Naive thymus-derived CD4-positive, alpha-beta T cell (primary cell): Measurements from ENCODE around the gene ZNF541. TPM values are rescaled to one million over a fixed set of nuclear protein-coding genes. Genes with fewer than 3 reads are reported as not detected.
A peak's percentile ranks its signal among the peaks of the same experiment; 100 is the strongest.
"Not testable (repeated sequence)": the region's sequence is repeated elsewhere in the genome, so short reads cannot be mapped to it uniquely, and the experiment has no call there.

Source experiments
- ATAC-seq: fragments of 150-1000 bp; cut with Tn5 transposase; 2 replicates; pipeline ENCODE4 v1.10.0; 2021; ENCODE audit warnings: mild to moderate bottlenecking, moderate library complexity
- CTCF ChIA-PET: fragments of 350-600 bp; sonication (Branson Sonifier 250); formaldehyde crosslinking; loops from one replicate; lab custom pipeline; 2021; ENCODE audit warnings: antibody characterized with exemption; lab: Charles Lee
- POLR2A ChIA-PET: fragments of 350-600 bp; sonication (Branson Sonifier 250); formaldehyde crosslinking; loops from one replicate; lab custom pipeline; 2021; ENCODE audit warnings: antibody characterized with exemption, inconsistent platforms; lab: Charles Lee
- DNase-seq, 9 donors: peaks; one replicate each; pipeline versions ENCODE4 v3.0.0 to v3.0.0-alpha.2; 2020 to 2022; ENCODE audit warnings: mixed read lengths in 1 of 9
- H3K27ac ChIP-seq: one replicate; pipeline ENCODE4 v1.7.0; 2013; ENCODE audit warnings: mild to moderate bottlenecking, low read depth, low read length, moderate library complexity
- H3K27me3 ChIP-seq, 2 donors: one replicate each; pipeline ENCODE4 v1.7.0; 2013; ENCODE audit warnings: low read length in 2 of 2, mild to moderate bottlenecking in 2 of 2, moderate library complexity in 2 of 2; ENCODE audit not compliant: control insufficient read depth in 2 of 2, insufficient read depth in 2 of 2
- H3K36me3 ChIP-seq, 3 experiments: 1 replicate in 2 of 3; 2 replicates in 1 of 3; pipeline ENCODE4 v1.7.0; 2013; ENCODE audit warnings: low read length in 3 of 3, mild to moderate bottlenecking in 3 of 3, moderate library complexity in 1 of 3; ENCODE audit not compliant: insufficient read depth in 3 of 3, control insufficient read depth in 2 of 3
- H3K4me1 ChIP-seq, 2 donors: one replicate each; pipeline ENCODE4 v1.7.0; 2013; ENCODE audit warnings: low read length in 2 of 2, mild to moderate bottlenecking in 2 of 2, moderate library complexity in 1 of 2; ENCODE audit not compliant: control insufficient read depth in 2 of 2, insufficient read depth in 2 of 2
- H3K4me3 ChIP-seq: 2 replicates; pipeline ENCODE4 v1.7.0; 2013; ENCODE audit warnings: mild to moderate bottlenecking, low read length
- H3K9me3 ChIP-seq, 3 experiments: 1 replicate in 2 of 3; 2 replicates in 1 of 3; pipeline ENCODE4 v1.7.0; 2013; ENCODE audit warnings: low read length in 3 of 3; ENCODE audit not compliant: control insufficient read depth in 2 of 3
- H3K27ac Mint-ChIP-seq, 9 donors: one replicate each; pipeline ENCODE4 v1.8.0; 2020 to 2022; ENCODE audit warnings: mixed read lengths in 9 of 9, mild to moderate bottlenecking in 8 of 9, moderate library complexity in 5 of 9, inconsistent platforms in 2 of 9
- H3K27me3 Mint-ChIP-seq, 5 donors: one replicate each; pipeline ENCODE4 v1.8.0; 2021 to 2022; ENCODE audit warnings: mixed read lengths in 5 of 5, mild to moderate bottlenecking in 1 of 5
- H3K36me3 Mint-ChIP-seq, 5 donors: one replicate each; pipeline ENCODE4 v1.8.0; 2020 to 2022; ENCODE audit warnings: mixed read lengths in 5 of 5, mild to moderate bottlenecking in 3 of 5, inconsistent platforms in 1 of 5
- H3K4me1 Mint-ChIP-seq, 7 donors: one replicate each; pipeline ENCODE4 v1.8.0; 2020 to 2022; ENCODE audit warnings: mixed read lengths in 7 of 7, mild to moderate bottlenecking in 3 of 7, inconsistent platforms in 1 of 7
- H3K4me3 Mint-ChIP-seq, 10 donors: one replicate each; pipeline ENCODE4 v1.8.0; 2020 to 2022; ENCODE audit warnings: mild to moderate bottlenecking in 10 of 10, mixed read lengths in 10 of 10, moderate library complexity in 6 of 10, inconsistent platforms in 2 of 10
- H3K9me3 Mint-ChIP-seq, 11 donors: one replicate each; pipeline ENCODE4 v1.8.0; 2020 to 2022; ENCODE audit warnings: mixed read lengths in 11 of 11, mild to moderate bottlenecking in 4 of 11, inconsistent platforms in 1 of 11, moderate library complexity in 1 of 11
- intact Hi-C, 2 donors: fragments of 100-400 bp; cut with micrococcal nuclease; formaldehyde crosslinking; loops; one replicate each; pipeline ENCODE4 v1.15.1; 2023
- polyA plus RNA-seq, 2 donors: library from polyadenylated mRNA; unstranded; fragments of 300-500 nt; fragmentation: Illumina TruSeq; gene quantifications; one replicate each; pipeline ENCODE4 v1.2.3, GENCODE V29; 2021
- total RNA-seq, 6 experiments: library from RNA in 5 of 6; stranded (reverse) in 5 of 6; gene quantifications; 1 replicate in 5 of 6; 2 replicates in 1 of 6; pipeline ENCODE4 v1.2.3 and lab custom pipeline; 2021 to 2026

Gene ZNF541
- total and polyA plus RNA-seq, 7 experiments from 2014 or later: 0.36 to 1.5 (median 0.93) TPM; not detected in 1

GRCh38 chr19:47600246-47601179 is 27.6 kb upstream of the ZNF541 start:
- ChIA-PET POLR2A (interaction anchor here (0.6 to 3.8 kb wide), 19 partner anchors 8 to 165 kb away, joined by 3 to 48 read pairs (median 3); partner anchors contain the start of genes BICRA, NAPA and ZNF541), CTCF (interaction anchor here (1.5 to 2.4 kb wide), 2 partner anchors 10 to 85 kb away, joined by 6 to 8 read pairs; no protein-coding TSS in a partner anchor)
- peaks cover 0 to 1% (median 0%) of the 10 kb centered on the region in 11 donors for H3K9me3 Mint-ChIP-seq
- peaks cover 0 to 2% (median 0%) of the 10 kb centered on the region in 5 donors for H3K27me3 Mint-ChIP-seq
- ATAC-seq: peak; percentile 98
- H3K27ac Mint-ChIP-seq: peak overlapping the region; percentile 75 to 94 (median 90)
- no peaks in the 10 kb centered on the region for H3K36me3 ChIP-seq
- DNase-seq: peak; percentile 86 to 99 (median 97)
- H3K4me1 ChIP-seq: peaks cover 0 to 7% of the 10 kb centered on the region in 2 donors
- H3K27ac ChIP-seq: peak overlapping the region; percentile 81
- H3K4me1 Mint-ChIP-seq: peaks cover 6 to 43% (median 21%) of the 10 kb centered on the region in 7 donors
- intact Hi-C loops: loop anchor here (1.0 to 10.0 kb wide), 9 partner anchors 8 to 740 kb away; partner anchors contain the start of genes NAPA (in 2 of the 2), ZNF541 (in 2 of the 2), ARHGAP35 (in 1 of the 2) and EMP3 (in 1 of the 2)
- no peaks in the 10 kb centered on the region for H3K36me3 Mint-ChIP-seq
- no peaks in the 10 kb centered on the region for H3K9me3 ChIP-seq
- H3K4me3 ChIP-seq: peak overlapping the region; percentile 93
- peak overlapping the region; percentile 79 to 91 (median 84) for H3K4me3 Mint-ChIP-seq
- no peaks in the 10 kb centered on the region for H3K27me3 ChIP-seq

GRCh38 chr19:47599671-47600245 is 26.8 kb upstream of the ZNF541 start:
- not testable (repeated sequence) for H3K9me3 Mint-ChIP-seq, ATAC-seq, H3K9me3 ChIP-seq, H3K36me3 ChIP-seq, H3K36me3 Mint-ChIP-seq, H3K27me3 Mint-ChIP-seq, H3K4me1 ChIP-seq, H3K27me3 ChIP-seq
- H3K4me1 Mint-ChIP-seq: peaks cover 6 to 43% (median 21%) of the 10 kb centered on the region in 7 donors
- POLR2A ChIA-PET: interaction anchor here (0.6 to 3.8 kb wide), 13 partner anchors 8 to 84 kb away, joined by 3 to 48 read pairs (median 3); partner anchors contain the start of genes BICRA and NAPA
- peak overlapping the region; percentile 75 to 94 (median 88) for H3K27ac Mint-ChIP-seq
- intact Hi-C loops: loop anchor here (1.0 to 10.0 kb wide), 9 partner anchors 9 to 739 kb away; partner anchors contain the start of genes NAPA (in 2 of the 2), ZNF541 (in 2 of the 2), ARHGAP35 (in 1 of the 2) and EMP3 (in 1 of the 2)
- peak overlapping the region; percentile 79 to 91 (median 84) for H3K4me3 Mint-ChIP-seq
- Histone ChIP-seq H3K27ac (peak overlapping the region; percentile 81), H3K4me3 (peak overlapping the region; percentile 93)
- CTCF ChIA-PET: interaction anchor here (1.5 to 2.4 kb wide), 2 partner anchors 10 to 84 kb away, joined by 6 to 8 read pairs; no protein-coding TSS in a partner anchor
- peak in 1 of 9 donors; percentile 28 for DNase-seq

- Histone ChIP-seq H3K27ac (no peak overlapping the region), H3K36me3 (no peaks in the 10 kb centered on the region), H3K27me3 (no peaks in the 10 kb centered on the region), H3K4me1 (peaks cover 0 to 7% of the 10 kb centered on the region in 2 donors), H3K9me3 (no peaks in the 10 kb centered on the region), H3K4me3 (no peak overlapping the region)
- intact Hi-C loops: no loop called here
- Mint-ChIP-seq H3K4me1 (peaks cover 6 to 34% (median 21%) of the 10 kb centered on the region in 7 donors), H3K27me3 (peaks cover 0 to 2% (median 0%) of the 10 kb centered on the region in 5 donors), H3K4me3 (peak overlapping the region in 7 of 10 donors; percentile 18 to 88 (median 84)), H3K27ac (peak overlapping the region in 1 of 9 donors; percentile 38), H3K36me3 (no peaks in the 10 kb centered on the region), H3K9me3 (peaks cover 0 to 1% (median 0%) of the 10 kb centered on the region in 11 donors)
- ChIA-PET POLR2A (interaction anchor here (0.9 to 3.8 kb wide), 5 partner anchors 9 to 83 kb away, joined by 3 to 48 read pairs (median 7); partner anchors contain the start of gene NAPA), CTCF (interaction anchor here (0.7 to 2.4 kb wide), 2 partner anchors 83 to 883 kb away, joined by 5 to 8 read pairs; no protein-coding TSS in a partner anchor)
- DNase-seq (no peak), ATAC-seq (no peak)
These were observed 25.7 kb upstream of the ZNF541 start for GRCh38 chr19:47598407-47599349.

GRCh38 chr19:47595944-47596343 is 23.0 kb upstream of the ZNF541 start:
- peaks cover 0 to under 1% (median 0%) of the 10 kb centered on the region in 11 donors for H3K9me3 Mint-ChIP-seq
- CTCF ChIA-PET: interaction anchor here (1.2 kb wide), 1 partner anchor 80 kb away, joined by 3 read pairs; no protein-coding TSS in a partner anchor
- Histone ChIP-seq H3K4me3 (no peak overlapping the region), H3K36me3 (no peaks in the 10 kb centered on the region), H3K27ac (no peak overlapping the region), H3K27me3 (no peaks in the 10 kb centered on the region), H3K4me1 (peaks cover 0 to 4% of the 10 kb centered on the region in 2 donors), H3K9me3 (no peaks in the 10 kb centered on the region)
- H3K27ac Mint-ChIP-seq: no peak overlapping the region
- H3K36me3 Mint-ChIP-seq: no peaks in the 10 kb centered on the region
- no peak for ATAC-seq
- intact Hi-C loops: no loop called here
- POLR2A ChIA-PET: interaction anchor here (0.6 to 0.7 kb wide), 2 partner anchors 12 to 761 kb away, joined by 3 read pairs; no protein-coding TSS in a partner anchor
- H3K27me3 Mint-ChIP-seq: peaks cover 0 to 5% (median 0%) of the 10 kb centered on the region in 5 donors
- no peak for DNase-seq
- H3K4me3 Mint-ChIP-seq: no peak overlapping the region
- H3K4me1 Mint-ChIP-seq: peaks cover 6 to 23% (median 16%) of the 10 kb centered on the region in 7 donors

GRCh38 chr19:47593860-47594259 is 20.9 kb upstream of the ZNF541 start:
- intact Hi-C loops: no loop called here
- DNase-seq (no peak), ATAC-seq (no peak)
- H3K36me3 ChIP-seq: no peaks in the 10 kb centered on the region
- Mint-ChIP-seq H3K27me3 (peaks cover 0 to 12% (median 0%) of the 10 kb centered on the region in 5 donors), H3K4me3 (peak overlapping the region in 1 of 10 donors; percentile 19), H3K36me3 (no peaks in the 10 kb centered on the region), H3K27ac (peak overlapping the region in 1 of 9 donors; percentile 57), H3K4me1 (peaks cover 0 to 12% (median 7%) of the 10 kb centered on the region in 7 donors), H3K9me3 (no peaks in the 10 kb centered on the region)
- H3K9me3 ChIP-seq: no peaks in the 10 kb centered on the region
- H3K27ac ChIP-seq: no peak overlapping the region
- ChIA-PET CTCF (no interaction called here), POLR2A (interaction anchor here (0.7 kb wide), 1 partner anchor 21 kb away, joined by 4 read pairs; no protein-coding TSS in a partner anchor)
- no peaks in the 10 kb centered on the region for H3K27me3 ChIP-seq
- no peak overlapping the region for H3K4me3 ChIP-seq
- H3K4me1 ChIP-seq: no peaks in the 10 kb centered on the region
